Activated T-cell treated with anti-CD3 and anti-CD28 coated beads for 1 hour (primary cell): ENCODE results near the gene MED8.

Experiments
- DNase-seq: peaks from one replicate; pipeline ENCODE4 v3.0.0-alpha.2; 2020; ENCODE audit warnings: low read depth

The MED8 gene, protein sequence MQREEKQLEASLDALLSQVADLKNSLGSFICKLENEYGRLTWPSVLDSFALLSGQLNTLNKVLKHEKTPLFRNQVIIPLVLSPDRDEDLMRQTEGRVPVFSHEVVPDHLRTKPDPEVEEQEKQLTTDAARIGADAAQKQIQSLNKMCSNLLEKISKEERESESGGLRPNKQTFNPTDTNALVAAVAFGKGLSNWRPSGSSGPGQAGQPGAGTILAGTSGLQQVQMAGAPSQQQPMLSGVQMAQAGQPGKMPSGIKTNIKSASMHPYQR

DNA sequence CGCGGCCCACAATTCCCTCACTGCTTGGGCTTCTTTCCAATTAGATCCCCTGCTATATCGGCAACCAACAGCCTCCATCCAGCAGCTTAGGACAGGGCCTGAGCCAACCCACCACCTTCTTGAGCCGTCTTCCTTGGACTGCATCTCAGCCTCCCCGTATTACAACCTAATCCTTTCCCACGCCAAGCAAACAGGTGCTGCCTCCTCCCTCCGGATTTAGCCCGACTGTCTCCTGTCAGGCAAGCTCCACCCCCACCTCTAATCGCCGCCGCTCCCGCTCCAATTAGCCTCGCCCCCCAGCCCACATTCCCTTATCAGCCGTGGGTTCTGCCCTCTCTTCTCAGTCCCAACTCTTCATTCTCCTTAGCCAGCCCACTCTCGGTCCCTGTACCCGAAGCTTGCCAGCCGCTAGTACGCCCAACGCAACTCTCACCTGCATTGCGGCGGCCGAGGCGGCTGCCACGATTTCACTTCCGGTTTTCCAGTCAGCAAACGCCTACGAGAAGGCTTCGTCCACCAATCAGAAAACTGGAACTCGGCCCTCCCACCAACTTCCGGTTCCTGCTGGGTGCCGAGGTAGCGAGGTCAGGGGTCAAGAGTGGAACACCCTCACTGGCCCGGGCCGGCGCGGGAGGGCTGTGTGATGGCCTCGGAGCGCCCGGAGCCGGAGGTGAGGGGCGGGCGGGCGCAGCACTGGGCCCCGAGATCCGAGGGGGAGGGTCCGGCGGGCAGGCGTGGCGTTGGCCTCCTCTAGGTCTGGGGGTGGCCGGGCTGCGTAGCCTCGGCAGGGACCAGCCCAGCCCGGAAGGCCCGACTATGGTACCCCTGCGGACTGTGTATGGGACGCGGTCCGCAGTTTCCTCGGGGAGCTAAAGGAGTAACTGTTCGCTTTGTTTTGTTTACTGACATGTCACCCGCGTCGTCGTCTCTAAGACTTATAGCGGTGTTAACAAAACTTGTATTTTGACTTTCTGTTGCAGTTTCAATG, at the start of gene MED8, which contains the start of gene SZT2:
MED8 (minus strand) TSS at position 475 of the 988 bp plus-strand sequence; CDS start at position 439, 36 bp downstream.
SZT2 (plus strand) TSS at position 574 of the 988 bp plus-strand sequence; CDS start at position 644, 70 bp downstream.
- peak; percentile 84 for DNase-seq

DNA sequence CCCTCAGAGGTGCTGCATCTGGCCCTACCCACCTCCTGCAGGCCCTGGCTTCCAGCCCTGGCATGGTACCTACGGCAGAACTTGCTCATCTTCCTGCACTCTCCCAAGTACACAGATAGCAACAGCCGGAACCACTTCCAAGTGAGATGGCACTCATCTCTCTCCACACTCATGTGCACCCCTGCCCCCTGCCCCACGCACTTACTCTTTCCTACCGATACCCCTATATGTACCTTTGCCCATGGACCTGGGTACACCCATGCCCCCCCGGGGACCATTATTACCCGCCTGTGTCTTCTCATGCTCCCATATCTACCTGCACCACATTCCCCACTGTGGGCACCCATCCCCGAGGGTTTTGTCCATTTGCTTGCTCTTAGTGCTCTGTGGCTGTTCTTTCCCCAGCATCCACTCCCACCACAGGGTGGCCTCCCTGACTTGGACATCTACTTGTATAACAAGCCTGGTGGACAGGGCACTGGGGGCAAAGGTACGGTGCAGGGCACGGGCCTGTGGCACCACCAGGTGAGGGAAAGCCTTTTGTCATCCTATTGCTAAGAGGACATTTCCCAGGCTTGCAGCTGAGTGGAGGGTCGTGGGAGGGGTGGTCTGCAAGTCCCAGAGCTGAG, 49.5 kb upstream of the MED8 start:
- DNase-seq, result no peak

DNA sequence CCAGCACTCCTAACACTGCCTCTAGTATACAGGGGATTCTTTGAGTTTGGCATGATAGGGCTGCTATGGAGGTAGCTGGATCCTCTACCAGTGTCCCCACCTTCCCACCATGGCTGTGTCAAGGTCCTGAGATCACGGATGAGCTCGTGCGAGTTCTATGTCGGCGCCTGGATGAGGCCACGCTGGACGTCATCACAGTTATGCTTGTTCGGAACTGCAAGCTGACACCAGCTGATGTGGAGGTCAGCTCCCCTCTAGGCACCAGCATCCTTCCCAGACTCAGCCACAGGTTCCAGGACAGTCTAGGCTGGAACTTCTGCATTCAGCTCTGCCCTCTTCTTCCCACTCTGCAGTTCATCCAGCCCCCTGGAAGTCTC, 49.0 kb upstream of the MED8 start:
- no peak for DNase-seq

DNA sequence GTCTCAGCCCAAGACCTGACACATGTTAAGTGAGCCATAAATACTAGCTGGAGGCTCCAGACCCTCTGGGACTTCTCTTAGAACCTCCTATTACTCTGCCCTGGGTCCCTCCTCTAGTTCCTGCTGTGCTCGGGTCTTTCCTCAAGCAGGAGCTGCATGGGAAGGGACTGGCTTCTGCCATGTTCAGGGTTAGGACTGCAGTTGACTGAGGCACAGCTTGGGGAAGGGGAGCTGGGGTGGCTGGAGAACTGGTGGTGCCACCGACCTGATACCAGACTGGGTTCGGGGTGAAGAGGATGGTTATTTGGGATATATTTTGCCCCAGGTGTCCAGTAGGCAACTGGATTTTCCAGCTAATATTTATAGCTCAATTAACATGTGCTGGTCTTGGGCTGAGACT, 48.4 kb upstream of the MED8 start:
- no peak for DNase-seq

DNA sequence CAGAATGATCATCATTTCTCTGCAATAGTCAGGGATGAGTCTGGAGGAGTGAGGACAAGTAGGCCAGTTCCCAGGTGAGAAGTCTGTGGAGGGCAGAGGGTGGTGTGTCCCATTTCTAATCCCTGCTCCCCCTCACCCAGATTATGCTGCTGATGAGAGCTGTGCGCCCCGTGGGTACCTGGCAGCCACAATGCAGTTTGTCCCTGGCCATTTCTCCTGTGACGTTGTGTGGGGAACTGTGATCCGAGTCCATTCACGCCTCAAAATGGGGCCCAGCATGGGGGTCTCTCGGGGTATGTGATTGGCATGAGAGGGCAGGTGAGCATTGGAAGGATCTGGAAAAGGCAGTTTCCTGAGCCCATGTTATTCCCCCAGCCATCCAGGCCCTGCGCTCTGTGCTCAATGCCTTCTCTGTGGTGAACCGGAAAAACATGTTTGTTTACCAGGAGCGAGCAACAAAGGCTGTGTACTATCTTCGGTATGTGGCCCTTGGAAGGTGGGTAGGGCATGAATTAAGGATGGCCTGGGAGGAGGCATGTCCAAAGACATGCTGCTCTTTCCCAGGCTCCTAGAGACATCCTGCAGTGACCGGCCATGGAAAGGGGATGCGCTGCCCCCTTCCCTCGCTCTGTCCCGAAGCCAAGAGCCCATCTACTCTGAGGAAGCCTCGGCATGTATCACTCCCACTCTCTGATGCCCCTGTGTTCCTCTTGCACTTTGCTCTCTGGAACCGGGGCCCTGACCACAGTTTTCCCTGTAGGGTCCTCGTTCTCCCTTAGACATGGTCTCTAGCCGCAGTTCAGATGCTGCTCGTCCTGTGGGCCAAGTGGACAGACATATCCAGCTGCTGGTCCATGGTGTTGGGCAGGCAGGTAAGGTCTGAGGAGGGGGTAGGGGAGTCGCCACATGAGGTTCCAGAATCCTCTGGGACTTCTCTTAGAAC, 47.7 kb upstream of the MED8 start:
- no peak for DNase-seq

DNA sequence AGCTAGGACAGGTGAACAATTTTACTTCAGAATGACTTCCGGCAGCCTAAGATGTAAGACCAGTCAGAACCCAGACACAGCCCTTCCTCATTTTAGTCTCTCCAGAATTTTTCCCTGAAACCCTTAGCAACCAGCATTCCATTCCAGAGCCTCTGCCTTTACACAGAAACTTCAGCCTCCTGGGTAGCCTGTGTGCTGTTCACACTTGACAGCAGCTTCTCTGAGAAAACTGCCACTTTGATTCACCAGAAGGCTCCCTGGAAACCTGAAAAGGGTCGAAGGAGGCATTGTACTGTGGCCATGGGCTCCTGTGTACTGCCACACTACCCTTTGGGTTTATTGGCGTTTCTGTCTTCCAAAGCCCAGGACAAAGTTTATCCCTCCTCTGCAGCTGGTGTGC, 46.8 kb upstream of the MED8 start:
- no peak for DNase-seq

DNA sequence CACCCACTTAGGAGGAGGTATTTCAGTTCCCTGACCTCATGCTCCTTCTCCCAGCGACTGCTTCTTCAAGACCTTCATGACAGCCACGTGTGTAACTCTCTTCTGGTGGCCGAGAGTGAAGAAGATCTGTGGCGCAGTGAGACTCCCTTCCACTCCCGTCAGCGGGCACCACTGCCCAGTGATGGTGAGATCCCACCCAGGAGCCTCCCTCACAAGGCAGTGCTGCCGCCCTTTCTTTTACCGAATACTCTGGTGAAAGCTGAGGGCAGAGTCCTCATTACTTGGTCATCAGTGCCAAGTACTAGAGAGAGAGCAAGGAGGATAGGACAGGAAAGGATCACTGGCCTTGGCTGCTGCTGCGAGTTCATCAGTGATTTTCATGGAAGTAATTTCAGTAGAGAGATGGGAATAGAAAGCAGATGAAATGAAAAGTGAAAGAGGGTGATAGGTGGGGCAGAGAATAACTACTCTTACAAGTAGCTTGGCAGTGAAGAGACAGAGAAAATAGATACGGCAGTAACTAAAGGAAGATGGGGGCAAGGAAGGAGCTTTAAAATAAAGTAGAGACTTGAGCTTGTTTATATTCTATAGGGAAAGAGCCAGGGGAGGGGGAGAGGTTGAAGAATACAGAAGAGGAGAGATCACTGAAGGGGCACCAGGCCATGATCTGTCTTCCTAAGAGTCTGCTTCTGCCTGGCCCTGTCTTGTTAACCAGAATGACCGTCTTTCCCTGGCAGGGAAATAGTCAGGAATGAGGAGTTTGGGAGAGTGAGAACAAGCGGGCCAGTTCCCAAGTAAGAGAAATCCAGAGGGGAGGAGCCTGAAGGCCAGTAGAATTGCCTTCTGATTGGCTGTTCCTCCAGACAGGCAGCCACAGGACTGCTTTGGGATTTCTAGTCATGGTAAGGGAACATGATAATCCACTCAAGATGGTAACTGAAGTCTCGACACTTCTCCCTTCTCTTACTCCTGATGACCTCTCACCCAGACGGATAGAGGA, 45.8 kb upstream of the MED8 start:
- no peak for DNase-seq

DNA sequence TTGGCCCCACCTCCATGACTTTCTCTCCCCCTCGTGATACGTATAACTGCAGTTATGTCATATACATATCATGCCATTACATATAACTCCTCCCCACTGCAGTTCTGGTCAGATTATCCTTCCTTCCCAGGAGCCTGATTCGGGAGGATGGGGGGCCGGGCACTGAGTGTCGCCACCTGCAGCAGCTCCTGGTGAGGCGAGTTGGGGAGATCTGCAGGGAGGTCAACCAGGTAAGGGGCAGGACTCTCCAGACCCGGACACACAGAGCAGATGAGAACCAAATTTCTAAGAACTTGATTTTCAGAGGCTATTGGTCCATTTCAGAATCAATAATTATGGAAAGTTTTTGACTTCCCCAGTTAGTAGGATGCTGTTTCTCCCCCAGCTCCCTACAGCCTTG, 44.7 kb upstream of the MED8 start:
- no peak for DNase-seq

DNA sequence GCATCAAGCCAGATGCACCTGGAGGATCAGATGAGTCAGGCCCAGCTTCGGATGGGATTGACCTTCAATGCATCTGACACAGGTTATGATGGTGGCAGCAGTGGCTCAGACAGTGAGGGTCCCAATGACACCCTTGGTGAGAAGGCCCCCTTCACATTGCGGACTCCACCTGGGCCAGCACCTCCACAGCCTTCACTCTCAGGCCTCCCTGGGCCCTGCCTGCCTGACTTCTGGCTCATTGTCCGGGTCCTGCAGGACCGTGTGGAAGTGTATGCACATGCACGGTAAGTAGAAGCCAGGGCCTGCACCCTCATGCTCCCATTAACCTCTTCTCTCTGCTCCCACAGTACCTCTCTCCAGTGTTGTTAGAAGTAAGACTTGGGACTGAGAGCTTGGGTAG, 43.3 kb upstream of the MED8 start:
- no peak for DNase-seq

DNA sequence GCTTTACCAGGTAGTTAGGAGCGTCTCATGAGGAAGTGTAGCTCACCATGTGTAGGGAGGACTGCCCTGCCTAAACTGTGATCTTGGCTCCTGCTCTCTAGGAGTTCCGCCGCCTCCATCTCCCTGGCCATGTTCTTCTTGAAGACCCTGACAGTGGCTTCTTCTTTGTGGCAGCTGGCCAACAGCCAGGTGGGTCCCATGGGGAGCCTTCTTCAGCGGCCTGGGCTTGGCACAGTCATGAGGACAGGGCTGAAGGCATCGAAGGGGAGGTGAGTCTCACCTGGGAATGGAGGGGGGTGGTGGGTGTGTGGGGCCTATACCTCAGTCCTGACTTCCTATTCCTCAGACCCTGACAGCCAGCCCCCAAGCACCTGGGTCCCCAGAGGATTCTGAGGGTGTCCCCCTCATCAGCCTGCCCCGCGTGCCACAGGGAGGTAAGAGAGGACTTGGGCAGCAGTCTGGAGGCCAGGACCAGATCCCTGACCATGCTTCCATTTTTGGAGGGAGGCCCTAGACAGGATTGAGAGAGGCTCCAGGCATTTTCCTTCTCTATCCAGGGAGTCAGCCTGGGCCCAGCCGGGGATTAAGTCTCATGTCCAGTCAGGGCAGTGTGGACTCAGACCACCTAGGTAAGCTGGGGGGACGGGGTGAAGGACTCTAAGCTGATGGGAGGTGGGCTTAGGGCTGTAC, 42.7 kb upstream of the MED8 start:
- no peak for DNase-seq

DNA sequence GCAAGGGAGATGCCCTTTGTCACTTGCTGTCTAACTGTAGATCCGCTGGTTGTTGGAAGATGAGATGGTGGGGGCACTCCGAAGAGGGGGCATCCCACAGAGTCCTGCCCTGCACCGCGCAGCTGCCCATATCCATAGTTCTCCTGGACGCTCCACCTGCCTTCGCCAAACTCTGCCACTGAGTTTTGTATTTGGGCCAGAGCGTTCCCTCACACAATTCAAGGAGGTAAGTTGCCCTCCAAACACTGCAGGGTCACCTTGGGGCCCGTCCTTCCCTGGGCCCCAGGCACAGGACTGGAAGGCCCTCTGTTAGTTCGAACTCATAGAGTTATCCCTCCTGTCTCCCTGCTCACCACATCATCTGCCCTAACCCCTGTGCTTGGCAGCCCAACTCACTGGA, 42.1 kb upstream of the MED8 start:
- DNase-seq, result no peak

DNA sequence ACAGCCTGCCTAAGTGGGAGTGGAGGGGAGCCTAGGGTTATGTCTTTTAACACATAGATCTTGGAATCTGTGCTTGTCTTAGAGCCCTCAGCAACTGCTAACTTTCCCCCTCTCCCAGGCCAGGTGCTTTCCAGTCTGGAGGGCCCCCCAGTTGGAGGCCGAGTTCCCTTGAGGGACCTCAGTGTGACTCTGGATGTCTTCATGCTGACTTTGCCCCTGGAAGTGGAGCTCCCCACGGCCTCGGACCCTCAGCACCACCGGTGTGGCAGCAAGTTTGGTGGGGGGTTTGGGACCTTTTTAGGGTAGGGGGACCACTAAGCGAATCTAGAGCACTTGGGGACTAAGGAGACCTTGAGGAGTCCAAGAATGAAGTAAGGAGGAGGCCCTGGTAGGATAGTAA, 41.2 kb upstream of the MED8 start:
- no peak for DNase-seq

DNA sequence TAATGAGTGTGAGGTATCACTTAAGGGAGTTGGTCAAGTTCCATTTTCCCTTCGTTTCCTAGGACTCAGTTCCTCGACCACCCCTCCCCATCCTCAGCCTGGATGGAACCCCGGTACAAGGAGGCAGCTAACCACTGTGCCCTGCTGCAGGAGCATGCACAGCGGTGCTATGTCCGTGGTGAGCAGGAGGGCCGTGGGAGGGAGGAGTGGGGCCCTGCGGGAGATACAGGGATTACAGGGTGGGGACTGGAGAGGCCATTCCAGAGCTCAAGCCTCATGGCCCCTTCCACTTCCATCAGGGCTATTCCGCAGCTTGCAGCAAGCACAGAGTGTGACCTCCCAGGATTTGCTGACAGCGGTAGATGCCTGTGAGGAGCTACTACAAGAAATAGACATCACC, 38.3 kb upstream of the MED8 start:
- no peak for DNase-seq

DNA sequence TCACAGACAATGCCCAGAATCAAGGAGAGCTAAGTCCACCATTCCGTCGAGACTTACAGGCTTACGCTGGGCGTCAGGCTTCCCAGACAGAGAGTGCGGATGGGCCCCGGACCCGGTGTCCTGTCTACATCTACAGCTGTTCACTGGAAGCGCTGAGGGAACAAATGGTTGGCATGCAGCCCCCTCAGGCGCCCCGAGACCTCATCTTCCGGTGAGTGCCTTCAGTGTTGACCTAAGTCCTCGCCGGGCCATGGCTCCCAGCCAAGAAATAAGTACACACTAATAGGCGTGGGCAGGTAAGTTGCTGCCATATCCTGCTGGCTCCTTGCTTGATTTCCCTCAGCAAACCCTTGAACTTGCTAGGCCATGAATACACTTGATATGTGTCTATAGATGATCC, 37.9 kb upstream of the MED8 start:
- DNase-seq, result no peak

DNA sequence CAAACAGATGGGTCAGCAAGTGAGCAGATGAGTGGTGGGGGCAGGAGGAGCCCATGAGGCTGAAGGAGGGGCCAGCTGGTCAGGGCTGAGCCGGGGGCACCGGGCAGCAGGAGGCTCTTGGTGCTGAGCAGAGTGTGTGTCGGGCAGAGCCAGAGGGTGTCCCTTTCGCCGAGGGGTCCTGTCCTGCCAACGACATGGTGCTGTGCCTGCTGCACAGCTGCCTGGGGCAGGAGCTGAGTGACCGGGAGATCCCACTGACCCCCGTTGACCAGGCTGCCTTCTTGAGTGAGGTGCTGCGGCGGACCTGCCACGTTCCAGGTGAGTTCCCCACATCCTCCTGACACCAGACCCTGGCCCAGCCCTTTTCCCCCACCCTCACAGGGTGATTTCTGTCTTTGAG, 36.6 kb upstream of the MED8 start:
- no peak for DNase-seq

DNA sequence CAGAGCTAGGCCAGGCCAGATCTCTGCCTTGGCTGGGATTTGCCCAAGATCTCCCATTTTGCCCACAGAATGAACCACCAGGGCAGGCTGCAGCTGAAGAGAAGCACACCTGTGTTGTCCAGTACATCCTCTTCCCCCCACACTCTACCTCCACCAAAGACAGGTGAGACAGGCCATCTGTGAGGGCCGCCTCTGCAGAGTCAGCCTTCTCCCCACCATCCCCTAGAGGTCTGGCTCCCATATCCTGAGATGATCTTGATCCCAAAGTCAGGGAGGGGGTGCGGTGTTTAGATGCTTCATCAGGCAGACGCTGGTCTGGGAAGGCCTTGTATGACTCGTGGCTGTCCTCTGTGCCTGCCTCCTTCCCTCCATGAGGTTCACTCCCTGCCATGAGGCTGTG, 35.4 kb upstream of the MED8 start:
- no peak for DNase-seq

DNA sequence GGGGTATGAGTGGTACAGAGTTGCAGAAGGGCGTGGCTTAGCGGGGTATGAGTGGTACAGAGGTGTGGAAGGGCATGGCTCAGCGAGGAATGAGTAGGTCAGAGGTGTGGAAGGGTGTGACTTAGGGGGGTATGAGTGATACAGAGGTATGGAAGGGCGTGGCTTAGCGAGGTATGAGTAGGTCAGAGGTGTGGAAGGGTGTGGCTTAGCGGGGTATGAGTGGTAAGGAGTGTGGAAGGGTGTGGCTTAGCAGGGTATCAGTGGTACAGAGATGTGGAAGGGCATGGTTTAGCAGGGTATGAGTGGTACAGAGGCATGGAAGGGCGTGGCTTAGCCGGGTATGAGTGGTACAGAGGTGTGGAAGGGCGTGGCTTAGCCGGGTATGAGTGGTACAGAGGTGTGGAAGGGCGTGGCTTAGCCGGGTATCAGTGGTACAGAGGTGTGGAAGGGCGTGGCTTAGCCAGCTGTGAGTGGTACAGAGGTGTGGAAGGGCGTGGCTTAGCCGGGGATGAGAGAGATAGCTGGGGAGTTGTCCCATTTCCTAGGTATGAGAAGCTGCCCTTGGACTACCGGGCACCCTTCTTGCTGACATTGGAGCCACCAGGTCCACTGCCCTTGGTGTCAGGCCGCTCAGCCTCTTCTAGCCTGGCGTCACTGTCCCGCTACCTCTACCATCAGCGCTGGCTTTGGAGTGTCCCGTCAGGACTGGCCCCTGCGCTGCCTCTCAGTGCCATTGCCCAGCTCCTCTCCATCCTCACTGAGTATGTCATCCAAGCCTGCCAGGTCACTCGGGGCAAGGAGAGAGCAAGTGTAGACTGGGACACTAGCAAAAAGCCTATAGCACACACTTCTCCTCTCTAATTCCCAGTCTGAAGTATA, 34.3 kb upstream of the MED8 start:
- no peak for DNase-seq

DNA sequence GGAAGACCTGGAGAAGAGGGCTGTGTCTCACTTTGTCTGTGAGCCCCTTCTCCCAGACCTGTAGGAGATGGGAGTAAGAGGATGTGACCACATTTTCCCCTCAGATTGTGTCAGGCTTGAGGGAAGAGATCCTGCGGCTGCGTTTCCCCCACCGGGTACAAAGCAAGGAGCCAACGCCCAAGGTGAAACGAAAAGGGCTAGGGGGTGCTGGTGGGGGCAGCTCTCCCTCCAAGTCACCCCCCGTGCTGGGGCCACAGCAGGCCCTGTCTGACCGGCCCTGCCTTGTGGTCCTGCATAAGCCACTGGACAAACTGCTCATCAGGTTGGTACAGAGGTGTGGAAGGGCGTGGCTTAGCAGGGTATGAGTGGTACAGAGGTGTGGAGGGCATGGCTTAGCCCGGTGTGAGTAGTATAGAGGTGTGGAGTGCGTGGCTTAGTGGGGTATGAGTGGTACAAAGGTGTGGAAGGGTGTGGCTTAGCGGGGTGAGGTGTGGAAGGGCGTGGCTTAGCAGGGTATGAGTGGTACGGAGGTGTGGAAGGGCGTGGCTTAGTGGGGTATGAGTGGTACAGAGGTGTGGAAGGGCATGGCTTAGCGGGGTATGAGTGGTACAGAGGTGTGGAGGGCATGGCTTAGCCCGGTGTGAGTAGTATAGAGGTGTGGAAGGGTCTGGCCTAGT, 33.5 kb upstream of the MED8 start:
- DNase-seq, result no peak
